Left cardiac atrium (tissue), 4 donors: ENCODE measurements around the gene FOXB1. TPM values are rescaled to one million over a fixed set of nuclear protein-coding genes. Genes with fewer than 3 reads are reported as not detected.
A peak's percentile ranks its signal among the peaks of the same experiment; 100 is the strongest.

Experiments
- ATAC-seq, 2 donors: fragments of 200-7000 bp; cut with Tn5 transposase; one replicate each; pipeline ENCODE4 v1.9.1; 2020; ENCODE audit warnings: mild to moderate bottlenecking in 2 of 2, moderate library complexity in 2 of 2
- DNase-seq: peaks from one replicate; pipeline ENCODE4 v3.0.0-alpha.2; 2020
- intact Hi-C, 2 donors: fragments of 100-400 bp; cut with DNase I; formaldehyde crosslinking; loops; one replicate each; pipeline versions ENCODE4 v1.14.1 to v1.15.1; 2022 to 2023
- total RNA-seq, 2 donors: library from RNA; stranded (reverse); fragmentation: NEBNext Ultra II Directional; extraction: Animal tissue kit (Norgen Biotek cat#: 25700); gene quantifications; one replicate each; pipeline ENCODE4 v1.2.1, GENCODE V29; 2021
- donor health status: DM: no; HTN: yes; CAD: no.
- donor health status: DM: no; HTN: yes; CAD: no; lungs with severe emphysema.
- donor health status: DM: yes; HTN: yes; CAD: no.
- donor health status: Dilated cardiomyopathy.

The FOXB1 gene
- total RNA-seq, 2 donors from 2014 or later, result not detected

DNA sequence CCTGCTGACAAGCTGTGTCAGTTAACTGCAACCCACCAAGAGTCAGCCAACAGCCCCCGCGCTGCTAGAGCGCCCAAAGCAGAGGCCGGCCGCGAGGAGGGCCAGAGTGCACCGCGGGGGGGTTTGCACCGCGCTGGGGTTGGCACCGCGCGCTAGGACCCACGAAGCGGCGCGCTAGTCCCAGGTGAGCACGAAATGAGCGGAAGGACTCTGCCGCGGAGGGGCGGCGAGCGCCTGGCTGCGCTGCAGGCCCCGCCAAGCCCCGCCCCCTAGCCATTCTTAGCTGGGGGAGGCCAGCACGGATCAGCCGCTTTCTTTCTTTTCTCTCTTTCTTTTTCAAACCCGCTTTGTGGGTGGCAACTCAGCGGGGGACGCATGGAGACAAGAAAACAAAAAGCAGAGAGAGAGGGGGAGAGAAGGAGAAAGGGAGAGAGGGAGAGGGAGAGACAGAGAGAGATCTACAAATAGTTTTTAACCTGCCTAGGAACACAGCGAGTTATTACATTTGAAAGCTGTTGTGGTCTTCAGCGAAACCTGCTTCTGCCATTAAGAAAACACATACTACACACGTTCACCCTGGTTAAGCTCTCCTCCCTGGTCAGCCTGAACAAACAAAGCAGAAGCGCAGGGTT is 6.9 kb upstream of the FOXB1 start:
- intact Hi-C loops, result no loop called here
- ATAC-seq (peak in 1 of 2 donors; percentile 50), DNase-seq (no peak)

DNA sequence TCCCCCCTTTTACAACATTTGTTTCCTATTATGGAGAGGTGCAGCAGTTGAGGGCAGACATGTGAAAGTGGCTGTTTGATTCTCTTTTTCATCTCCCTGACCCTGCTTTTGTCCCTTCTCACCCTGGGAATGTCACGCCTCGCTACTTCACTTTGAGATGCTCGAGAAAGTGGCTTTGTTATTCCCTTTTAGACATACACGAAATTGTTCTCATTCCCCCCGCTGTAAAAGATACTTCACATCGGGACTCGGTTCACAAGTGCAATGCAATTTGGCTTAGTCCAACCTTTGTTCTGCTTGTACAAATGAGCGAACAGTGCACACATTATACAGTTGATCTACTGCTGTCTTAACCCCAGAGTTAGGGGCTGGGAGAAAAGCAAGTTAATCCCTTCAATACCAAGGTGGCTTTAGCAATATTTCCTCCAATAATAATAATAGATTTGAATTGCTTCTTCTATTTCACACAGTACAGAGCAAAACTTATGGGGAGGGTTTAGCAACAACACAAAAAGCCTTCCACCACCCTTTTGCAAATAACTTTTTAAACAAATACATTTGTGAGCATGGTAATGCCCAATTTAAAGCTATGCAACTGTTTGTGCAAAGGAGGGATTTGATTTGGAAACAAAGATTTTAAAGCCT is 5.7 kb upstream of the FOXB1 start:
- intact Hi-C loops, result no loop called here
- DNase-seq (no peak), ATAC-seq (no peak)

DNA sequence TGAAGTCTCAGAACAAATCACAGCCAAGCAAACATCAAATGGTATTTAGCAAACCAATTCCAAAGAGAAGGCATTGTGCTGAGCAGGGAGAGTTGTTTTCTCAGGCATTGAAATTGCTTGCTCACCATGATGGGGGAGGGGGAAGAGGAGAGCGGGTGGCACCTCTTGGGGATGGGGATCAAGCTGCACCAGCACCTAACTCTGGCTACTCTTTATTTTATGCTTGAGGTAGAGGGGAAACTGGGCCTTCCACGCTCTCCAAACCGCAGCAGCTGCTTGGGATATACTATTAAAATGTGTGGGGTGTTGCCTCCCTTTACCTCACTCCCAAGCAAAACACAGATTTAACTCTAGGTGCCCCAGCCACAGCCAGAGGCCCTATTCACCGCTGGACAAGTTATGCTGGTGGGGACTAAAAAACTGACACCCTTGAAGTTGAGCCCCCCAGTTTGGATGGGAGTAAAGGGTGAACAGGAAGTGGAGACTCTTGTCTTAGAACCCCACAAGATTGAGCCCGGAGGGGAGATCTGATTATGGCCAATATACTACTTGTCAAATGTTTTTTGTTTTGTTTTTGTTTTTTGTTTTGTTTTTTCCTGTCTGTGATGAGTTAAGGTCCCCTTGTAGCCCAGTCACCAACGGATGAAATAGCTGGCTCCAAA is 5.0 kb upstream of the FOXB1 start:
- no peak for ATAC-seq
- intact Hi-C loops, result no loop called here
- no peak for DNase-seq

GRCh38 chr15:59999612-60000112 is 4.4 kb upstream of the FOXB1 start:
- DNase-seq (no peak), ATAC-seq (no peak)
- intact Hi-C loops, result no loop called here

DNA sequence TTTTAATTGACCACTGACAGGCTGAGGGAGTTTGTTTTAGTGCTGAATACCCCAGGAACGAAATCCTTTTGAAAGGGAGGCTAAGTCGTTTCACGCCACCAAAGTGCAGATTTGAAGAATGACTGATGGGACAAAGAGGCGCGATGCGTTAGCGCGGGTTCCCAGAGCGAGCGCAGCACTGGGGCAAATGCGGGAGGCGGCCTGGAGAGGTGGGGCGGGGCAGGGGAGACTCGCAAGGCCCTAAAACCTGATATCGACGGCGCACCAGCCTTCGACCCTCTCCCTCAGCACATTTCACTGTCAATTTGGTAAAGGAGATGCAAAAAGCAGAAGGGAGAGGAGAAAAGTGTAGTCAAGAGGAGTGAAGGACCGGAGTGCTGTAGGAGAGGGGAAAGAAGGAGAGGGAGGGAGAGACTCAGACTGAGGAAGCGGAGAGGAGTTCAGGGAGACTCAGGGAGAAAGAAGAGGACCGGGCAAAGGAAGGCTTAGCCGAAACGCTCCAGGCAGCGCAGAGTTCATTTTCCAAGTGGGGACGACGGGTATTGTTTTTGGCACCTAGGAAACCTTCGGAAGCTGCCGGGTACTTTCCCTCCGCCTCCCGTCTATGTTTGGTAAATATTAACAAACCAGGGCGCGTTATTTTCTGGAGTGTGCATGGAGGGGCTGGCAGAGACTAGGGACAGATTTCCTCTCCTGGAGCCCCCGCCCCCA is 3.8 kb upstream of the FOXB1 start:
- intact Hi-C loops, result no loop called here
- ATAC-seq, result no peak
- DNase-seq, result no peak

DNA sequence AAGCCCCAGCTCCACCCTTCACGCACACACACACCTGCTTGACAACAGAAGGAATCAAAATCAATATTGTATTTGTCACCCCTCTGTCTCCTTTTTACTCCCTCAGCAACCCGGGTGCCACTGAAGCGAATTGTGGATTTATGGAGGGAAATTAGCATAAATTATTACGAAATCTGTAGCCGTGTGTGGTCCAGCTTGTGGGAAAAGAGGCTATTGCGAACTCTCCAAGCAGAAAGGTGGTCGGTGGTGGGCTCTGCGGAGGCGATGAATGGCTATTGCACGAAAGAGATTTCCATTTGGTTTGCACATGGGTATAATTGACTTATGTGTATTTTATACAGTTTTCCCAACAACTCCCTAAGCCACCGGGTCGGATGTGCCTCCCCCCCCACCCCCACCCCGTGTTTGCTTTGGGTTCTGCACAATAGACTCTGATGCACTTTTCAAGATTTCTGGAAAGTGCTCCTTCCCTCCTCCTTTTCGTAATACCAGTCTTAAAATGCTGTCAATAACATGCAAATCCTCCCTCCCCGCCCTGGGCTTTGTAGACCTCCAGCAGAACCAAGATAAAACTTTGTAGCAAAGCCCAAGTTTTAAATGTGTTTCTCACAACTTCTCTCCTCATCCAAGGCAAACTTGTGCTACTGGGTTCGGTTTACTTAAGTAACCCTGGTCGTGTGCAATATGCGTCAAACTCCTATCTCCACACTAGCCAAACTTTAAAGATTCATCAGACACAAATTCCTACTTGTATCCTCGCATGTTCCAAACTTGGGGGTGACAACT is 3.1 kb upstream of the FOXB1 start:
- intact Hi-C loops, result no loop called here
- DNase-seq, result no peak

DNA sequence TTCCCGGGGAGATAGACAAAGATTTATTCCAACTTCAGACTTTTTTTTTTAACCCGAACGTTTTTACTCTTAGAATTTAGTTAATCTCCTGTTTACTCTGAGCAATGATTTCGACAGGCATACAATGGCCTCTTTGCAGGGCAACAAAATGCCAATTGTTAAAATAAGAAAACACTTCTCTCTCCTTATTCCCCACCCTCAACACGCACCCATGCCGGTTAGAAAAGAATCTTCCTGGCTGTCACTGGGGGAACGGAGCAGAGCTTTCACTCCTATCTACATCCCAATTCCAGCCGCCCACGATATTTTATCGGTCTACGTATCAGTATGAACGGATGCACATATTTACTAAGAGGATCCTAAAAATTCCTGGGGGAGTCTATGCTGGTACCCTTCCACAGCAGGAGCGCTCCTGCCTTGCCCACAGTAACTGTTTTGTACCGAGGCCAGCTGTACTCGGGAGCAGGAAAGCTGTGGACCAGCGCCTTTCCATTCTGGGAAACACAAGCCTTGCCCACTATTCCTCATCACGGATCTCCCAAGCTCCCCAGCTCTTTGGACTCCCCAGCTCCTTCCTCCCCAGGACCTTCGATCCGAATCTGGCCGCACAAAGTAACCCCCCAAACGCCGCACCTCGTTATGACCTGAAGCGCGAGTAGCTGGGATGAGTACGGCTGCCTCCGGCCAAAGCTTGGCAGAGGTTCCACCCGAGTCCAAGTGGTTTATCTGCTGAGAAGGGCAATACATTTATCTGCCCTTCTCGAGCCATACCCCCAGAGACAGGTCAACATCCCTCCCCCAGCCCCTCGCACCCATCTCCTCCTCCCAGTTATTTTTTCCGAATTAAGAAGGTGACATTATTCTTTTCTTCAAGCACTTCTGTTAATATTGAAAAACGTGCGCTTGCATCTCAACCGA is 2.2 kb upstream of the FOXB1 start:
- ATAC-seq, result no peak
- no peak for DNase-seq
- intact Hi-C loops, result no loop called here

More for the DNA sequence above, 3.1 kb upstream of the FOXB1 start:
- ATAC-seq, result no peak

DNA sequence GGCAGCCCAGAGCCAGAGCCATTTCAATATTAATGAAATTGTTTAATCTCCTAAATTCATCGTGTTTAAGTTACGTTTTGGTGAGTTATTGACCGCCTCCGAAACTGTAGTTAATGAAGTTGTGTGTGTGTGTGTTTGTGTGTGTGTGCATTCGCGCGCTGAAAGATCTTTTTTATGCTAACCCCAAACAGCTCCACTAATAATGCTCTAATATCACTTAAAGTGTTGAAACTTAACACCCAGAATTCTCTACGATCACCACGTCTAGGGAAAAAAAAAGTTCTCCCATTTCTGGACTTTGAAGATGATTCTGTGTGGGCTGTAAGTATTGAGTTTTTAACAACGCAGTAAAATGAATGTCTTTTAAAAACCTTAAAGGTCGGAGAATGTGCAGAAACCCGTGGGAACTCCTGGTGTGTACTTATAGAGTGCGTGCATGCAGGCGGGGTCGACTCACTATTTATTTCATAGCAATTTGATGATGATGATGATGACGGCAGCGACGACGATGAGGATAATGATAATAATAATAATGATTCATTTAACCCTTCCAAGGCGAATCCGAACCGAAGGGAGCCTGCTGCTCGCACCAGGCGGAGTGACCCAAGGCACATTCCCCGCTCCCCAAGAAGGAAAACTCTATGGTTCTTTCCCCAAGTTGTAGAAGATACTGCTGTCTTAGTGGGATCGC is 1.4 kb upstream of the FOXB1 start:
- intact Hi-C loops, result no loop called here
- DNase-seq (no peak), ATAC-seq (no peak)

- DNase-seq (no peak), ATAC-seq (no peak)
Observed at GRCh38 chr15:60003243-60004008, 685 bp upstream of the FOXB1 start.

GRCh38 chr15:60004846-60005351 is 788 bp downstream of the FOXB1 start:
- DNase-seq (no peak), ATAC-seq (no peak)
- intact Hi-C loops, result no loop called here

More at GRCh38 chr15:60003243-60004008, 685 bp upstream of the FOXB1 start:
- intact Hi-C loops, result no loop called here

DNA sequence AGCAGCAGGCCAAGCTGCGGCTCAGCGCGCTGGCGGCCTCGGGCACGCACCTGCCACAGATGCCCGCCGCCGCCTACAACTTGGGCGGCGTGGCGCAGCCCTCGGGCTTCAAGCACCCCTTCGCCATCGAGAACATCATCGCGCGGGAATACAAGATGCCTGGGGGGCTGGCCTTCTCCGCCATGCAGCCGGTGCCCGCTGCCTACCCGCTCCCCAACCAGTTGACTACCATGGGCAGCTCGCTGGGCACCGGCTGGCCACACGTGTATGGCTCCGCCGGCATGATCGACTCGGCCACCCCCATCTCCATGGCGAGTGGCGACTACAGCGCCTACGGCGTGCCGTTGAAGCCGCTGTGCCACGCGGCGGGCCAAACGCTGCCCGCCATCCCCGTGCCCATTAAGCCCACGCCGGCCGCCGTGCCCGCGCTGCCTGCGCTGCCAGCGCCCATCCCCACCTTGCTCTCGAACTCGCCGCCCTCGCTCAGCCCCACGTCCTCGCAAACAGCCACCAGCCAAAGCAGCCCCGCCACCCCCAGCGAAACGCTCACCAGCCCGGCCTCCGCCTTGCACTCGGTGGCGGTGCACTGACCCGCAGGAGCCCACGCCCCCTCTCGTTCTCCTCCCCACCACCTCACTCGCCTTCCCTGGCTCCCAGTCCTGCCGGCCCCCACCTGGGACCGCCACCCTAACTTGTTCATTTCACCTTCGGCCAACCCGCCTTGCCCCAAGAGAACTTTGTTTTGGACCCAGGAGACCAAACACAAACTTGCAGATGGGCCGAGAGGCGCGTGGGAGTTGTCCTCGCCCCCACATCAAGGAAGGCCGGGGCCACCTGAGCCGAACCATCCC is 1.5 kb downstream of the FOXB1 start:
- DNase-seq (no peak), ATAC-seq (peak in 1 of 2 donors; percentile 20)
- intact Hi-C loops, result no loop called here

GRCh38 chr15:60006203-60006862 is 2.2 kb downstream of the FOXB1 start:
- intact Hi-C loops, result no loop called here
- DNase-seq (no peak), ATAC-seq (peak; percentile 48 to 70)

DNA sequence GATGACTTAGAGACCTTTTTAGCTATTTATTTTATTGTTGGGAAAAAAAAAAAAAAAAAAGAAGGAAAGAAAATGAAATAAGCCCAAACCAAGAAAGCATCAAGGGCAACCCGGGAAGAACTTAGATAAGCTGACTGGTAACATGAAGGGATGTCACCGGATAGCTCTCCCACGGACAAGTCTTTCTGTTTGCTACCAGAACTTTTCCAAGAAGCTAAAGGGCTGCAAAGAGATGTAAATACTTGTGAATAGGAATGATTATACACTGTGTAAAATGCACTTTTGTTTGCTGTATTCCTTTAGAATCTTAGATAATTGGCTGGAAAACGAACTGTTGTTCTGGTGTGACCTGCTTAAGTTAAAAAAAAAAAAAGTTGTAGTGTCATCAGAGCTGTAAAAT is 2.8 kb downstream of the FOXB1 start:
- intact Hi-C loops, result no loop called here
- ATAC-seq (no peak), DNase-seq (no peak)

DNA sequence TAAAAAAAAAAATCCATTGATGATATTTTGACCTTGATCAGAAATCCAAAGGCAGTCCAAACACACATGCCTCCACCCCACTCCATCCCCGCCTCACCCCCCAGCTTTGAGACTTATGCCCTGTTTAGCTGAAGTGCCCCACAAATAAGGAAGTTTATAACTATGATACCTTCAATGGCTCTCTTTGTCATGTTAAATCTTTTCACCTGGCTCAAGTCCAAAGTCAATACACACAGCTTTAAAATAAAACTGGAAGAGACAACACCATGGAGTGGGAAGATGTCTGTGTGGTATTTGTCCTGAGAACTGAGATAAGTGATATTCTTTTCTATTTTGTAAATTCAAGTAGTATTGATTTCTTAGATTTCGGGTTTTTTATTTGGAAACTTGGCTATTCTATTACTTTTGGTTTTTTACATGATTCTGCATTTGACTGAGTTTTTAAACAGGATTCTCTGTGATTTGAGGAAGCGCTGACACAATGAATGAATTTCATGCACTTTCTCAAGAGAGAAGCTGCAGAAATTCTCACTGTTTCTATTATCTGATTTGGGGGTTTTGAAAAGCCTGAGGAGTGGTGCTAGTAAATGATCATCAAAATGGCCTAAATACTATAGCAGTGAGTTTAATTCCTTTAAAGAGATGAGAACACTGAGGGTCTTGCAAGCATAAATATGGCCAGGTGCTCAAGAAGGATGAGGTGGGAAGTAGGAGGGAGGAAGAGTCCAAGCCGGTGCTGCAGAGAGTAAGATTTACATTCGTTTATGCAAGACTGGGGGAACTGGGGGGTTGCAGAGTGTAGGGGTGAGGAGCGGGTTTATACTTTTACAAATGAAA is 5.2 kb downstream of the FOXB1 start:
- intact Hi-C loops, result no loop called here
- ATAC-seq, result no peak
- DNase-seq, result no peak
